Spleen (tissue), 7 donors: ENCODE results near the gene CNTNAP2.

ENCODE experiments used
- POLR2AphosphoS5 ChIP-seq, 3 donors: sonication (generic); formaldehyde crosslinking; IDR thresholded peaks; one replicate each; pipeline ENCODE4 v1.5.1; 2017; ENCODE audit warnings: antibody characterized with exemption in 3 of 3
- TF ChIP-seq, protein P1 (sequence below), 11 experiments: fragments of 200-600 bp in 7 of 11; fragments of 450-650 bp in 4 of 11; sonication (generic) in 4 of 11; IDR thresholded peaks in 8 of 11; conservative IDR thresholded peaks in 3 of 11; 1 replicate in 7 of 11; 2 replicates in 4 of 11; pipeline versions ENCODE4 v1.4.0 to v1.8.0; 2016 to 2021; ENCODE audit warnings: antibody characterized with exemption in 11 of 11, inconsistent platforms in 4 of 11, mild to moderate bottlenecking in 1 of 11
- donor health status: DM: no; HTN: no; CAD: no; lungs with moderate emphysema.
- donor health status: DM: no; HTN: no; CAD: no.
- donor health status: DM: no; HTN: no; CAD: no.

DNA sequence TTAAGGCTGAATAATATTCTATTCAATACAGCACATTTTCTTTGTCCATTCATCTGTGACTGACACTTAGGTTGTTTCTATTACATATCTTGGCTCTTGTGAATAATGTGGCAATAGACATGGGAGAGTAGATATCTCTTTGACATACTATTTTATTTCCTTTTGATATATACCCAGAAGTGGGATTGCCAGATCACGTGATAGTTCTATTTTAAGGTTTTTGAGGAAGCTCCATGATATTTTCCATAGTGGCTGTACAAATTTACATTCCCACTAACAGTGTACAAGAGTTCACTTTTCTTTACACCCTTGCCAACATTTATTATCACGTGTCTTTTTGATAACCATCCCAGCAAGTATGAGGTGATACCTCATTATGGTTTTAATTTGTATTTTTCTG is 1114.7 kb downstream of the CNTNAP2 start:
- TF ChIP-seq, protein P1, sequence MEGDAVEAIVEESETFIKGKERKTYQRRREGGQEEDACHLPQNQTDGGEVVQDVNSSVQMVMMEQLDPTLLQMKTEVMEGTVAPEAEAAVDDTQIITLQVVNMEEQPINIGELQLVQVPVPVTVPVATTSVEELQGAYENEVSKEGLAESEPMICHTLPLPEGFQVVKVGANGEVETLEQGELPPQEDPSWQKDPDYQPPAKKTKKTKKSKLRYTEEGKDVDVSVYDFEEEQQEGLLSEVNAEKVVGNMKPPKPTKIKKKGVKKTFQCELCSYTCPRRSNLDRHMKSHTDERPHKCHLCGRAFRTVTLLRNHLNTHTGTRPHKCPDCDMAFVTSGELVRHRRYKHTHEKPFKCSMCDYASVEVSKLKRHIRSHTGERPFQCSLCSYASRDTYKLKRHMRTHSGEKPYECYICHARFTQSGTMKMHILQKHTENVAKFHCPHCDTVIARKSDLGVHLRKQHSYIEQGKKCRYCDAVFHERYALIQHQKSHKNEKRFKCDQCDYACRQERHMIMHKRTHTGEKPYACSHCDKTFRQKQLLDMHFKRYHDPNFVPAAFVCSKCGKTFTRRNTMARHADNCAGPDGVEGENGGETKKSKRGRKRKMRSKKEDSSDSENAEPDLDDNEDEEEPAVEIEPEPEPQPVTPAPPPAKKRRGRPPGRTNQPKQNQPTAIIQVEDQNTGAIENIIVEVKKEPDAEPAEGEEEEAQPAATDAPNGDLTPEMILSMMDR (IDR thresholded peaks at IDR 0.05 in 8 of 11, conservative IDR thresholded peaks at IDR 0.05 in 3 of 11), result no peak
- TF ChIP-seq POLR2AphosphoS5 (IDR thresholded peaks at IDR 0.05), result no peak
